ENCODE data around the gene TMEM267.
A peak's percentile ranks its signal among the peaks of the same experiment; 100 is the strongest.
"Not testable (repeated sequence)": the region's sequence is repeated elsewhere in the genome, so short reads cannot be mapped to it uniquely, and the experiment has no call there.

TMEM267 gene

GRCh38 chr5:43484106-43484849, 613 bp upstream of the TMEM267 start:
- ATAC-seq (peak; percentile 79), DNase-seq (peak; percentile 91 to 94)
- H3K27me3 Mint-ChIP-seq: no peaks in the 10 kb centered on the region
- peaks cover 52% of the 10 kb centered on the region for H3K4me1 Mint-ChIP-seq
- no peaks in the 10 kb centered on the region for H3K9me3 Mint-ChIP-seq
- H3K4me3 Mint-ChIP-seq: peak overlapping the region; percentile 95 to 96
- peak overlapping the region; percentile 100 for H3K27ac Mint-ChIP-seq

GRCh38 chr5:43482490-43483297, 971 bp downstream of the TMEM267 start:
- peak overlapping the region; percentile 100 for H3K27ac Mint-ChIP-seq
- no peaks in the 10 kb centered on the region for H3K9me3 Mint-ChIP-seq
- peaks cover 54% of the 10 kb centered on the region for H3K4me1 Mint-ChIP-seq
- ATAC-seq: no peak
- H3K4me3 Mint-ChIP-seq: peak overlapping the region; percentile 95 to 96
- DNase-seq: peak in 1 of 2 donors; percentile 20
- no peaks in the 10 kb centered on the region for H3K27me3 Mint-ChIP-seq

GRCh38 chr5:43469671-43470391, 13.8 kb downstream of the TMEM267 start:
- ATAC-seq (no peak), DNase-seq (no peak)
- peaks cover 10% of the 10 kb centered on the region for H3K4me1 Mint-ChIP-seq
- no peak overlapping the region for H3K27ac Mint-ChIP-seq
- H3K27me3 Mint-ChIP-seq: no peaks in the 10 kb centered on the region
- H3K4me3 Mint-ChIP-seq: no peak overlapping the region
- peaks cover 23 to 39% of the 10 kb centered on the region in 2 donors for H3K9me3 Mint-ChIP-seq

- no peak for DNase-seq
- no peaks in the 10 kb centered on the region for H3K27me3 Mint-ChIP-seq
- no peak overlapping the region for H3K27ac Mint-ChIP-seq
- no peak for ATAC-seq
- no peak overlapping the region for H3K4me3 Mint-ChIP-seq
- H3K4me1 Mint-ChIP-seq: peaks cover 6% of the 10 kb centered on the region
- peaks cover 17 to 32% of the 10 kb centered on the region in 2 donors for H3K9me3 Mint-ChIP-seq
These were observed 16.6 kb downstream of the TMEM267 start for GRCh38 chr5:43467100-43467499.

- not testable (repeated sequence) for ATAC-seq, H3K27me3 Mint-ChIP-seq, H3K27ac Mint-ChIP-seq, DNase-seq, H3K4me3 Mint-ChIP-seq
- H3K9me3 Mint-ChIP-seq: peaks cover 17 to 34% of the 10 kb centered on the region in 2 donors
- H3K4me1 Mint-ChIP-seq: peaks cover 15% of the 10 kb centered on the region
These were observed 18.2 kb downstream of the TMEM267 start for GRCh38 chr5:43465455-43465854.

GRCh38 chr5:43461066-43461465, 22.6 kb downstream of the TMEM267 start:
- Mint-ChIP-seq H3K9me3 (peaks cover 14 to 31% of the 10 kb centered on the region in 2 donors), H3K27ac (peak overlapping the region in 1 of 2 donors; percentile 71), H3K27me3 (no peaks in the 10 kb centered on the region), H3K4me3 (no peak overlapping the region), H3K4me1 (peaks cover 19% of the 10 kb centered on the region)
- no peak for ATAC-seq
- no peak for DNase-seq

GRCh38 chr5:43456556-43456955, 27.1 kb downstream of the TMEM267 start:
- Mint-ChIP-seq H3K27me3 (no peaks in the 10 kb centered on the region), H3K27ac (no peak overlapping the region), H3K4me3 (no peak overlapping the region), H3K9me3 (peaks cover 14 to 27% of the 10 kb centered on the region in 2 donors), H3K4me1 (peaks cover 9% of the 10 kb centered on the region)
- ATAC-seq (no peak), DNase-seq (no peak)

- not testable (repeated sequence) for H3K27me3 Mint-ChIP-seq, H3K27ac Mint-ChIP-seq, DNase-seq, H3K4me3 Mint-ChIP-seq, H3K4me1 Mint-ChIP-seq, ATAC-seq
- H3K9me3 Mint-ChIP-seq: peaks cover 55 to 56% of the 10 kb centered on the region in 2 donors
These were observed 42.1 kb downstream of the TMEM267 start for GRCh38 chr5:43441575-43441974.

- Mint-ChIP-seq H3K9me3 (peaks cover 39 to 40% of the 10 kb centered on the region in 2 donors), H3K27ac (no peak overlapping the region), H3K4me1 (no peaks in the 10 kb centered on the region), H3K27me3 (no peaks in the 10 kb centered on the region), H3K4me3 (no peak overlapping the region)
- peak; percentile 40 for ATAC-seq
- DNase-seq: no peak
These were observed 46.5 kb downstream of the TMEM267 start for GRCh38 chr5:43437062-43437660.

- no peak for DNase-seq
- H3K27me3 Mint-ChIP-seq: no peaks in the 10 kb centered on the region
- no peak overlapping the region for H3K27ac Mint-ChIP-seq
- no peak for ATAC-seq
- H3K9me3 Mint-ChIP-seq: peaks cover 15 to 16% of the 10 kb centered on the region in 2 donors
- no peak overlapping the region for H3K4me3 Mint-ChIP-seq
- no peaks in the 10 kb centered on the region for H3K4me1 Mint-ChIP-seq
These were observed 50.3 kb downstream of the TMEM267 start for GRCh38 chr5:43433382-43433781.

GRCh38 chr5:43432486-43433375, 50.9 kb downstream of the TMEM267 start:
- Mint-ChIP-seq H3K4me3 (no peak overlapping the region), H3K27me3 (no peaks in the 10 kb centered on the region), H3K4me1 (no peaks in the 10 kb centered on the region), H3K9me3 (peaks cover 10 to 11% of the 10 kb centered on the region in 2 donors), H3K27ac (no peak overlapping the region)
- DNase-seq: no peak
- ATAC-seq: no peak

- no peaks in the 10 kb centered on the region for H3K27me3 Mint-ChIP-seq
- no peaks in the 10 kb centered on the region for H3K4me1 Mint-ChIP-seq
- DNase-seq (no peak), ATAC-seq (no peak)
- no peaks in the 10 kb centered on the region for H3K9me3 Mint-ChIP-seq
- H3K27ac Mint-ChIP-seq: no peak overlapping the region
- no peak overlapping the region for H3K4me3 Mint-ChIP-seq
These were observed 54.0 kb downstream of the TMEM267 start for GRCh38 chr5:43429706-43430105.

- no peaks in the 10 kb centered on the region for H3K4me1 Mint-ChIP-seq
- no peaks in the 10 kb centered on the region for H3K9me3 Mint-ChIP-seq
- H3K27me3 Mint-ChIP-seq: no peaks in the 10 kb centered on the region
- no peak overlapping the region for H3K27ac Mint-ChIP-seq
- no peak for ATAC-seq
- H3K4me3 Mint-ChIP-seq: no peak overlapping the region
- DNase-seq: no peak
These were observed 54.6 kb downstream of the TMEM267 start for GRCh38 chr5:43429016-43429415.

- H3K9me3 Mint-ChIP-seq: no peaks in the 10 kb centered on the region
- H3K4me1 Mint-ChIP-seq: peaks cover 2% of the 10 kb centered on the region
- H3K27me3 Mint-ChIP-seq: no peaks in the 10 kb centered on the region
- H3K27ac Mint-ChIP-seq: no peak overlapping the region
- no peak for DNase-seq
- no peak overlapping the region for H3K4me3 Mint-ChIP-seq
- ATAC-seq: no peak
These were observed 56.4 kb downstream of the TMEM267 start for GRCh38 chr5:43427306-43427705.

Data from stimulated activated naive CD8-positive, alpha-beta T cell treated with anti-CD3 and anti-CD28 coated beads, Interleukin-15, amount 100 ng/mL, for 72 hours (primary cell).